GM23338 (cell line): ENCODE results near the gene ARHGEF19. TPM values are rescaled to one million over a fixed set of nuclear protein-coding genes. Genes with fewer than 3 reads are reported as not detected.

Experiments used
- ATAC-seq: fragments of 200-7000 bp; cut with Tn5 transposase; 3 replicates; pipeline ENCODE4 v1.9.1; 2020
- DNase-seq: peaks from one replicate; pipeline ENCODE4 v3.0.0-alpha.2; 2015; ENCODE audit warnings: low spot score
- H2AFZ ChIP-seq: fragments of 200-600 bp; sonication (generic); 2 replicates; pipeline ENCODE4 v1.8.0; 2016; ENCODE audit warnings: antibody characterized with exemption, mild to moderate bottlenecking, moderate library complexity
- H3F3A ChIP-seq: fragments of 200-600 bp; sonication (generic); replicated peaks from 2 replicates; pipeline ENCODE4 v1.8.0; 2017; ENCODE audit warnings: antibody characterized with exemption, mixed run types, low read depth
- H3K27ac ChIP-seq: fragments of 200-600 bp; sonication (generic); 2 replicates; pipeline ENCODE4 v1.6.1; 2016; ENCODE audit warnings: low read depth
- H3K27me3 ChIP-seq: fragments of 200-600 bp; sonication (generic); 2 replicates; pipeline ENCODE4 v1.8.0; 2016; ENCODE audit warnings: mild to moderate bottlenecking, mixed run types, moderate library complexity; ENCODE audit not compliant: insufficient read depth
- H3K36me3 ChIP-seq: fragments of 200-600 bp; sonication (generic); 2 replicates; pipeline ENCODE4 v1.8.0; 2016; ENCODE audit warnings: mild to moderate bottlenecking; ENCODE audit not compliant: insufficient read depth
- H3K4me1 ChIP-seq: fragments of 200-600 bp; sonication (generic); 2 replicates; pipeline ENCODE4 v1.8.0; 2016; ENCODE audit warnings: mild to moderate bottlenecking, moderate library complexity; ENCODE audit not compliant: insufficient read depth
- H3K4me2 ChIP-seq: fragments of 200-600 bp; sonication (generic); 2 replicates; pipeline ENCODE4 v1.7.1; 2017; ENCODE audit warnings: mixed run types
- H3K4me3 ChIP-seq: fragments of 200-600 bp; sonication (generic); 2 replicates; pipeline ENCODE4 v1.6.1; 2016; ENCODE audit warnings: mixed run types
- H3K79me2 ChIP-seq: fragments of 200-600 bp; sonication (generic); replicated peaks from 2 replicates; pipeline ENCODE4 v1.8.0; 2017; ENCODE audit warnings: mild to moderate bottlenecking; ENCODE audit not compliant: insufficient read depth
- H3K9me2 ChIP-seq: fragments of 200-600 bp; sonication (generic); 2 replicates; pipeline ENCODE4 v1.8.0; 2017; ENCODE audit not compliant: insufficient read depth
- H4K20me1 ChIP-seq: fragments of 200-600 bp; sonication (generic); replicated peaks from 2 replicates; pipeline ENCODE4 v1.8.0; 2017; ENCODE audit warnings: mild to moderate bottlenecking; ENCODE audit not compliant: insufficient read depth
- H3K27ac Mint-ChIP-seq: 2 replicates; pipeline ENCODE4 v1.8.0; 2020; ENCODE audit warnings: inconsistent platforms, mild to moderate bottlenecking, moderate library complexity, mixed read lengths
- H3K27me3 Mint-ChIP-seq: 3 replicates; pipeline ENCODE4 v1.8.0; 2022; ENCODE audit warnings: low read depth, mild to moderate bottlenecking, moderate library complexity, mixed read lengths, inconsistent platforms; ENCODE audit not compliant: insufficient read depth, poor library complexity
- H3K36me3 Mint-ChIP-seq: 3 replicates; pipeline ENCODE4 v1.8.0; 2021; ENCODE audit warnings: low read depth, mild to moderate bottlenecking, inconsistent platforms, moderate library complexity, mixed read lengths
- H3K4me1 Mint-ChIP-seq: 3 replicates; pipeline ENCODE4 v1.8.0; 2020; ENCODE audit warnings: mild to moderate bottlenecking, inconsistent platforms, mixed read lengths
- H3K4me3 Mint-ChIP-seq: 3 replicates; pipeline ENCODE4 v1.8.0; 2021; ENCODE audit warnings: moderate library complexity, mild to moderate bottlenecking, inconsistent platforms, mixed read lengths
- H3K9me3 Mint-ChIP-seq: 3 replicates; pipeline ENCODE4 v1.8.0; 2020; ENCODE audit warnings: moderate library complexity, mild to moderate bottlenecking, inconsistent platforms, mixed read lengths
- CREB1 ChIP-seq: fragments of 250-450 bp; sonication (Bioruptor Pico); IDR thresholded peaks from 2 replicates; pipeline ENCODE4 v1.5.0; 2020; ENCODE audit warnings: low read depth, mild to moderate bottlenecking, moderate library complexity
- CTCF ChIP-seq, 2 experiments: fragments of 200-600 bp in 1 of 2; sonication (generic) in 1 of 2; conservative IDR thresholded peaks; 2 replicates each; pipeline versions ENCODE4 v1.5.1 to v1.6.1; 2016 to 2017; ENCODE audit warnings: antibody characterized with exemption in 2 of 2, low read depth in 2 of 2, mild to moderate bottlenecking in 2 of 2, moderate library complexity in 1 of 2
- ETS1 ChIP-seq: IDR thresholded peaks from 2 replicates; pipeline ENCODE4 v1.6.1; 2016; ENCODE audit warnings: antibody characterized with exemption
- EZH2 ChIP-seq: fragments of 200-600 bp; sonication (generic); IDR thresholded peaks from one replicate; pipeline ENCODE4 v1.8.0; 2017; ENCODE audit warnings: antibody characterized with exemption, mild to moderate bottlenecking, low read depth; ENCODE audit not compliant: unreplicated experiment
- EZH2phosphoT487 ChIP-seq: fragments of 200-600 bp; sonication (generic); IDR thresholded peaks from one replicate; pipeline ENCODE4 v1.8.1; 2018; ENCODE audit warnings: antibody characterized with exemption; ENCODE audit not compliant: unreplicated experiment
- JUNB ChIP-seq: IDR thresholded peaks from one replicate; pipeline ENCODE4 v1.6.1; 2016; ENCODE audit warnings: antibody characterized with exemption; ENCODE audit not compliant: unreplicated experiment
- NANOG ChIP-seq: IDR thresholded peaks from 2 replicates; pipeline ENCODE4 v1.6.1; 2016; ENCODE audit warnings: antibody characterized with exemption, borderline replicate concordance
- POLR2AphosphoS5 ChIP-seq: IDR thresholded peaks from 2 replicates; pipeline ENCODE4 v1.6.1; 2016; ENCODE audit warnings: antibody characterized with exemption, low read depth
- REST ChIP-seq: IDR thresholded peaks from one replicate; pipeline ENCODE4 v1.6.1; 2018; ENCODE audit warnings: antibody characterized with exemption; ENCODE audit not compliant: unreplicated experiment
- STAT1 ChIP-seq: IDR thresholded peaks from one replicate; pipeline ENCODE4 v1.6.1; 2016; ENCODE audit warnings: antibody characterized with exemption; ENCODE audit not compliant: unreplicated experiment
- ZNF114 ChIP-seq: fragments of 250-450 bp; sonication (Bioruptor Pico); IDR thresholded peaks from 2 replicates; pipeline ENCODE4 v1.5.0; 2020; ENCODE audit warnings: mild to moderate bottlenecking, moderate library complexity
- ZNF331 ChIP-seq: fragments of 250-450 bp; sonication (Bioruptor Pico); IDR thresholded peaks from 2 replicates; pipeline ENCODE4 v1.5.0; 2020; ENCODE audit warnings: low read depth, mild to moderate bottlenecking, moderate library complexity
- ZNF462 ChIP-seq: fragments of 250-450 bp; sonication (Bioruptor Pico); IDR thresholded peaks from 2 replicates; pipeline ENCODE4 v1.5.0; 2020; ENCODE audit warnings: mild to moderate bottlenecking, moderate library complexity
- polyA plus RNA-seq: library from polyadenylated mRNA; unstranded; fragments of >200 nt; fragmentation: Nextera tagmentation; extraction: Ambion mirVana; gene quantifications from 2 replicates; pipeline ENCODE4 v1.2.1, GENCODE V29; 2016
- total RNA-seq: library from RNA; depleted of rRNA; stranded (reverse); fragments of >200 nt; shearing (Covaris generic); gene quantifications from 2 replicates; pipeline ENCODE4 v1.2.3, GENCODE V29; 2014

The ARHGEF19 gene
- total and polyA plus RNA-seq, 2 experiments from 2014 or later, result 19.5 to 46.4 TPM

- peaks cover 11% of the 10 kb centered on the region for H3K36me3 Mint-ChIP-seq
- H2AFZ ChIP-seq, result no peak overlapping the region
- H3K27ac Mint-ChIP-seq, result no peak overlapping the region
- ATAC-seq (no peak), DNase-seq (no peak)
- no peak for TF ChIP-seq POLR2AphosphoS5
- TF ChIP-seq EZH2, result no peak
- no peak for TF ChIP-seq ZNF331
- no peak for TF ChIP-seq ZNF462 (CRISPR knock-in tag)
- TF ChIP-seq CTCF (conservative IDR thresholded peaks at IDR 0.05; ENCODE audit: low read depth in 2 of 2), result no peak
- no peak for TF ChIP-seq CREB1 (CRISPR knock-in tag)
- no peak for TF ChIP-seq STAT1
- no peak for TF ChIP-seq ETS1
- TF ChIP-seq REST, result no peak
- TF ChIP-seq JUNB, result no peak
- no peak for TF ChIP-seq ZNF114
- no peak for TF ChIP-seq EZH2phosphoT487
- no peak for TF ChIP-seq NANOG
- no peaks in the 10 kb centered on the region; the same call in 1 of the 2 replicates for H4K20me1 ChIP-seq
- peaks cover 30% of the 10 kb centered on the region for H3K79me2 ChIP-seq
- H3K4me1 Mint-ChIP-seq, result peaks cover 52% of the 10 kb centered on the region
- peak overlapping the region; percentile 47 for H3K4me3 Mint-ChIP-seq
- H3K4me1 ChIP-seq, result peaks cover 43% of the 10 kb centered on the region
- no peak overlapping the region for H3K4me3 ChIP-seq
- no peak overlapping the region for H3K27ac ChIP-seq
- no peaks in the 10 kb centered on the region; the same call in 1 of the 2 replicates for H3K36me3 ChIP-seq
- H3F3A ChIP-seq, result 0 out of 2 replicates have a peak, but pooled peaks cover 7% of the 10 kb centered on the region
- no peaks in the 10 kb centered on the region for H3K9me2 ChIP-seq
- H3K27me3 Mint-ChIP-seq, result peaks cover 21% of the 10 kb centered on the region
- no peaks in the 10 kb centered on the region for H3K9me3 Mint-ChIP-seq
- peak overlapping the region; percentile 94; the same call in 1 of the 2 replicates for H3K4me2 ChIP-seq
- H3K27me3 ChIP-seq, result no peaks in the 10 kb centered on the region
These were observed 3.2 kb downstream of the ARHGEF19 start for GRCh38 chr1:16209132-16209846.
